ENCODE results near the gene NSMCE3.
"Not testable (repeated sequence)": the region's sequence is repeated elsewhere in the genome, so short reads cannot be mapped to it uniquely, and the experiment has no call there.

NSMCE3 gene

DNA sequence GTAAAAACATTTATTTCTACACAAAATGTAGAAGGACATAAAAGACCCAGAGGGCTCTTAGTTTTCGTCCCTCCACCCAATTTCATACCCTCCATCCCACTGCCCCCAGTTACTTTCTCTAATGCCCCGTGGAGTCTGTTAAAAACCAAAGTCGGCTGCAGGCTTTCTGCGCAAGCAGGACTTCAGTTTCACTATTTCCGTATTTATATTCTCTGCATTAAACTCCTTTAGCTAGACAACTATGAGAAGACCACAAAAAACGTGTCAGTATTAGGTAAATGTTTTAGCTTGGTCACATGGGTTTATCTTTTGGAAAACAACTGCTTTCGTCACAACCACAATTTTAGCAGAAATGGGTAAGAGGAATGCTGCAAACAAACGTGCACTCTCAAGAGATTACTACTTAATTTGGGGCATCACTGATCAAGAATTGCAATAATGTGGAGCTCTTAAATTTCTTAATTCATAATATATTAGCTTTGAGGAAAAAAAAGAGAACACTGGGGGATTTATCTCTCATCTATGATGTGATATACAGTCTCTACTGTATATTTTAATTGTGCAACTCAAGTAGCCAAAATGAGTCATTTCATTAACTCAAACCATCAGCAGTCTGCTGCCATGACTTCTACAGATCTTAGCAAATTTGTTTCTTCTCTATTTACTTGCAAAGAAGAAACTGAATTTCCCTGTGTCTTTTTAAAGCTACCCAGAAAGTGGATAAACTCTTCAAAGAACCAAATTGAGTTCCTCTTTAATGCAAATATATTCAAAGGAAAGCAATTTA lies 740 bp upstream of the NSMCE3 start:
- DNase-seq: peak in 12 of 56 donors; percentile 1 to 52 (median 26)

DNA sequence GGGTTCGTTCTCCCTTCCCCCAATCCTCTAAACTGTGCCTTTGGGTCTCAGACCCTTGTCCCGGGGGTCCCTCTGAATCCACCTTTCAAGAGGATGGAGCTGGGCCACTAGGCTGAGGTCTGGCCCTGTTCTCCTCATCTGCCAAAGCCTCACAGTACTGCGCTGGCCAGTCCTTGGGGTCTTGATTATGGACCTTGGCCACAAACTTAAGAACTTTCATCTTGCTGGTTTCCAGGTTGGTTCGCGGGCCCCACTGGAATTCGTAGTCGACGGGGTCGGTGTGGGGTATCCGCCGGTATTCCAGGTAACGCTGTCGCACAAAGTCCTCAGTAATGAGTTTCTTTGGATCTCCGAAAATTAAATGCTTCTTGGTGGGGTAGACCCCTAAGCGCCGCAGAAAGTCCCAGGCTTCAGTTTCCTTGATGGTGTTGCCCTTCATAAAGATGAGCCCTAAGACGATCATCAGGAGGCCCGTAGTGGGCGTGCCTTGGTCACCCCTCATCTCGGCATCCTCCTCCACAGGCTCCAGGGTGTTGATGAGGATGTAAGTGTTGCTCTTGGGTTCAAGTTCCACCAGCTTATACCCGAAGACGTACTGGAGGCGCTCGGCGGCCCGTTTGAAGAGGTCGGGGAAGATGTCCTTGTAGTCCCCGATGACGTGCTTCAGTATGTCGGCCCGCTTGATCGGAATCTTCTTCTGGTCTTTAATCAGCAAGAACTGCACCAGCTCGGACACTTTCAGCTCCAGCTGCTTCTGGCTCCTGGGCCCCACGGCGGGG lies 727 bp downstream of the NSMCE3 start:
- peak in 32 of 56 donors; percentile 4 to 77 (median 54) for DNase-seq

DNA sequence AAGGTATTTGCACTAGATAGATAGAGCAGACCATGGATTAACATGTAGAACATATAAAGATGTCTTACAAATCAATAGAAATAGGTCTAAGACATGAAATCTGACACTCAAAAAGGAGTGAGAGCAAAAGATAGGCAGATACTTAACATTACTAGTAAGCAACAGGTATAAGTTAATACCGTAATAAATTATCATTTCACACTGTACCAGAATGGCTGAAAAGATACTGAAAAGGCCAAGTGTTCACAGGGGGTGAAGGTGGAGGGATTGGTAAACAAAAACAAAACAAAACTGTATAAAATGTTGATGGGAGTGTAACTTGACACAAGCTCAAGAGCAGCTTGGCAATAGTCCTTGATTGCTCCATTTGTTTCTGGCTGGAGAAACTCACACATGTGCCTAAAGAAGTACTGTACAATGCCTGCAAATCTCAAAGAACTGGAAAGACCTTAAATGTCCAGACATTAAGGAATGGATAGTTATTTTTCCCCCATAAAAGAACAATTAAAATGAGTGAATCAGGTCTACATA lies 3.5 kb downstream of the NSMCE3 start:
- no peak for DNase-seq

DNA sequence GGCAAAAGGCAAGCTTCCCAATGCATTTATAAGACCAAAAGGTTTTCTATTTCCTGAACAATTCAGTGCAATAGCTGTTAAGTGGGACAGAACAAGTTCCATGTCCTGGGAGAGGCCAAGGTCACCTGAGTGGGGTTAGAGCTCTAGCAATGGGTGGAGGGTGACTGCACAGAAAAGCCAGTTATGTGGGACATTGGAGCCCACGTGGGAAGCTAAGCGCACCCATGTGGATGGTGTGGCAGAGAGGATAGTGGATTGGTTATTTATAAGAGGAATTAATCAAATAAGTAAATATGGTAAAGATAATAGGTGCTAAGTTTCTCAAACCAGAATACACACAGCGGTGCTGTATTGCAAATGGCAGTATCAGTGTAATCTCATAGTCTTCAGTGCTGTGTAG lies 6.3 kb downstream of the NSMCE3 start:
- no peak for DNase-seq

DNA sequence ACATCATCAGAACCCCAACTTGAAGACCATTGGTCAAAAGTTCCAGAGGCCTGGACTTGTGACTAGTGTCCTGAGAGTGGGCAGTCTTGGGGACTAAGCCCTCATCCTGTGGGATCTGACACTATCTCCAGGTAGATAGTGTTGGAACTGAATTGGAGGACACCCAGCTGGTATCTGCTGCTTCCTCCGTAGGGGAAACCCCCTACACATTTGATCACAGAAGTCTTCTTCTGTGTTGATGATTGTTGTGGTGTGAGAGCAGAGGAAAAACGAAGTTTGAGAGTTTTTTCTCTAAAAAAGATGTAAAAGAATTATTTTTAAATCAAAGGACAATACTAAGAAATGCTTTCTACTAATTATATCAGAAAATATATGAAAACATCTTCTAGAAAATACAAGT lies 6.9 kb downstream of the NSMCE3 start:
- no peak for DNase-seq

DNA sequence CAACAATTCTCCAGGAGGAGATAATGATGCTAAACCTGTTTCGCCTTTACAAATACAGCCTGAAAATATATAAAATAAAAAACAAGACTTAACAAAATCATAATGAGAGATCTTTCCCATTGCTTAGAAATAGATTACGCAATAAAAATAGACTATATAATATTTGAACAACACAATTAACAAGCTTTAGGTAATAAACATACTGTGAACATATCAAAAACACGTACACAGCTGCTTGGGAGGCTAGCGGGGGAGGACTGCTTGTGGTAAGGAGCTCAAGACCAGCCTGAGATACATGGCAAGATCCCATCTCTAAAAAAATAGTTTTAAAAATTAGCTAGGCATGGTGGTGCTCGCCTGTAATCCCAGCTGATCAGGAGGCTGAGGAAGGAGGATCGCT lies 8.7 kb downstream of the NSMCE3 start:
- DNase-seq: no peak

DNA sequence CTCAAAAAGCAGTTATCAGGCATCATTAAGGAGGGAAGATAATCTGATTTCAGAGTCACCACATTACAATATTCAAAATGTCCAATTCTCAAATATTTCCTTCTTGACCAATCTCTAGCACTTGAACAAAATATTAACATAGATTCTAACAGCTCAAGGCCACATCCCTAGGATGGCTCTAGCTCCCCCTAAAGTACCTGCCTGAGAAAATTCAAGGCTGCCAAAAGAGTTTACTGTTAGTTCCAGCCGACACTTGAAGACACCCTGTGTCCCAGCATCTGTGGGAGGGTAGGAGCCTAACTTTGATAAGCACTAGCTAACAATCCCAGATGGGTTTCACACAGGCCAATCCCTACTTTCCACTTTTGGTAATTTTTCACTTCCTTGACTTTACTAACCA lies 10.4 kb downstream of the NSMCE3 start:
- no peak for DNase-seq

DNA sequence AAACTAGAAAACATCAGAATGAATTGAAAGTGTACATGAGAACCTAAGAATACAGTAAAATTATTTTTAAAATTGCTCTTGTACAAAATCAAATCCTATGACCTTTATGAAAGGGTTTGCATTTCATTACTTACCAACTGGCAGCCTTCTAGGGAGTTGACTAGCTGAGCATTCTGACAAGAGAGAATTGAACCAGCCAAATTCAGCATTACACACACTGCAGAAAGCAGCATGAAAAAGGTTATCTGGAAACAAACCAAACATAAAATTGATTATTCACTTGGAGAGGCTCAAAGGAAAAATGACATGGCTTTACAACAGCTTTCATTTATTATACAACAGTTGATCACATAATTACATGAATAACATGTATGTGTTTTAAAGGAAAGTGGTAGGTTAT lies 17.4 kb downstream of the NSMCE3 start:
- no peak for DNase-seq

DNA sequence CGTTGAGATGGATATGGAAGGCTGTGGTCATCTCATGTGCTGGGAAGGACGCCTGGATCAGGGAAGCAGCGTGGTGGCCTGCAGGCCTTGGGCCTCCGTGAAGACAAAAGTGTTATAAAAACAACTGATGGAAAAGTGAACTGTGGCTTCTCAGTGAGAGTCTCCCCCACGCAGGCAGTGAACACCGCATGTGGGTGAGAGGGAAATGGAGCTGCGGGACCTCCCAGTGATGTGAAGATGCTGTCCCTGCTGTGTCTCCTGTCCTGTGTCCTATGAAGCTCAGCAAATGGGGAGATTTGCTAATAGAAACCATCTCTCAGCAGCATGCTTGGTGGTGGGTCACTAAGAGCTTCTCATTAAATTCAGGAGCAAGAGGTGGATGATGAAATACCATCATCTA lies 25.1 kb downstream of the NSMCE3 start:
- DNase-seq: no peak

DNA sequence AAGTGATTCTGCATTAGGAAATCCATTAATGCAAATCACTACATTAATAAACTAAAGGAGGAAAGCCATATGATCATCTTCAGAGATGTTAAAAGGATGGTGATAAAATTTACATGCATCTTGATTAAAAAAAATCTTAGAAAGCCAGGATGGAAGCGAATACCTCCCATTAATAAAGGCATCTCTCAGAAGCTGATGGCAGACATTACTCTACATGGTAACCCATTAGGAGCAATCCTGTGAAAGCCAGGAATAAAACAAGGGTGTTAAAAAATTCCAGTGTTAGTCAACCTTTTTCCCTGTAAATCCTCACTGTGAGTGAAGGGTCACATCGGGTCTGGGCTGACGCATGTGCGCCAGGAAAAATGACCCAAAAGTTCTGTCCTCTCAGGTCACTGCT lies 25.5 kb downstream of the NSMCE3 start:
- no peak for DNase-seq

DNA sequence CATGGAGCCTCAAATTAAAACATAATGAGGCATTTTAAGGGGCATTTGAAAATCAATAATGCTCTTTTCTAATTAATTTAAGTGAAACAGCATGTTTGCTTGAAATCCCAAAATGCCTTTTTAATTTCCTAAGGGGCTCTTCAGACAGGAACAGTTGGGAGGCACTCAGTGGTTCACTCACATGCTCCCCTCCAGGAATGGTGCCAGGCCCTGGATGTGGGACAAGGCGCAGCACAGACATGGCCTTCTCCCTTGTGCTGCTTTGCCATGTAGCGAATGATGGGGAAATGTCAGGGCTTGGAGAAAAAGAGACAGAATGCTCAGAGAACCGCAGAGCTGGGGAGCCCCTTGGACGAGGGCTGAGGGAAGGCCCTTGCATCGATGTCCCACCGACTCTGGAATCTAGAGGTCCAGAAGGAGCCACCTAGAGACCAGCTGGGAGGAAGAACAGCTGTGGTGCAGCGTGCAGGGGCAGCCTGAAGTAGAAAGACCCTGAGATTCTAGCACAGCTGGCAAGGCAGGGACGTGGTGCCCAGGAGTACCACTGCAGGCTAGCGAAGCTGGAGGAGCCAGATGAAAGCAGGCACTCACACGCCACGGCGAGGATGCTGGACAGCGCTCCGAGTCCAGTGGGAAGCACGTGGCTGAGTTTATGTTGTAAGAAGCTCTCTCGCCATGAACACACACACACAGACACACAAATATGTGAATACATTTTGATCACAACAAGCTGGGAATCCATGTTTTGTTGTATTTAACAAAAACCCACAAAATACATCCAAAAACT lies 27.0 kb downstream of the NSMCE3 start:
- DNase-seq: peak in 20 of 56 donors; percentile 14 to 57 (median 18)

DNA sequence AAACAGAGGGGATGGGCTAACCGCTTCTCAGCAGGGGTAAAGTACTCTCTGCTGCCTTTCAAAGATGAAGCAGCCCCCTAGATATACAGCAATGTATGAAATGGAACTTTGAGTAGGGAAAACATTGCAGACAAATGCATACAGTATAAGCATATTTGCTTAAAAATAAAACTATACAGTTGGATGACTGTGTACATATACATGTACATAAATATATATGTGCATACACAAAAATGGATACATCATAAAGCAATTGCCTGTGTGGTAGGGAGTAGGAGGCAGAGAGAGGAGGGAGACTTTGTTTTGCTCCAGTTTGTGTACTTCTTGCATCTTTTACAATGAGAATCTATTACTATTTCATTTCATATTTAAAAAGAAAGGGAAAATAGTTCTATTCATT lies 28.4 kb downstream of the NSMCE3 start:
- no peak for DNase-seq

DNA sequence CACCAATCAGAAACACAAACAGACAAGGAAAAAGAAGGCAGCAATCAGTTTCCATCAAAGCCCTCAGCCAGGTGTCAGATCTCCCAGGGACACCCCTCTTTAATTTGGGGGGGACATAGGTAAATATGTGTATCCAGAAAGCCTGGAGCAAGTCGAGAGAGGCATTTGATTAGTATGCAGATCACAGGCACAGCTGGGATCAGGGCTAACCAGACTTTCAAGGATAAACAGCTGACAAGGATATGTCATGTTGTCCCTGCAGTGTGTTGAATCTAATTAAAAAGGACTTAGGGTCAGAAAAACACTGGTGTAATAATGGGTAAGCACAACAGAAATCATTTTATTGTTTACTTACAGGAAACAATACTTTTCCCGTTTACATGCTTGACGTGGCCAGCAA lies 30.2 kb downstream of the NSMCE3 start:
- no peak for DNase-seq

DNA sequence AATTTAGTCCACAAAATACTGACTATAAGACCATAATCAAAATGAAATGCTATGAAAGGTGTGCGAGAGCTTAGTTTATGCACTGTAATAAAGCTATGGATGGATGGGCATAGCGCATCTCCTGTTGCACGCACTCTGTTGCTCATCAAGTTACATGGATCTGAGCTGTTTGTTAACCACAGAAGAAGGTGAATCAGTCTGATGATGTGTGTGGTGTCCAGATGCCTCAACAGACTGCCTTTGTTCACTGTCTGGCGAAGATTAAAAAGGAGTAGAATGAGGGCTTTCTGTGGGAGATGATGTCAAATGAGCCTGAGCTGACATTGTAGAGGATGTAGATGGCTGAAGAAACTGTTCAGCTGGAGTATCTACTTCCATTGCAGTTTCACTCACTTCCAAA lies 36.1 kb downstream of the NSMCE3 start:
- no peak for DNase-seq

DNA sequence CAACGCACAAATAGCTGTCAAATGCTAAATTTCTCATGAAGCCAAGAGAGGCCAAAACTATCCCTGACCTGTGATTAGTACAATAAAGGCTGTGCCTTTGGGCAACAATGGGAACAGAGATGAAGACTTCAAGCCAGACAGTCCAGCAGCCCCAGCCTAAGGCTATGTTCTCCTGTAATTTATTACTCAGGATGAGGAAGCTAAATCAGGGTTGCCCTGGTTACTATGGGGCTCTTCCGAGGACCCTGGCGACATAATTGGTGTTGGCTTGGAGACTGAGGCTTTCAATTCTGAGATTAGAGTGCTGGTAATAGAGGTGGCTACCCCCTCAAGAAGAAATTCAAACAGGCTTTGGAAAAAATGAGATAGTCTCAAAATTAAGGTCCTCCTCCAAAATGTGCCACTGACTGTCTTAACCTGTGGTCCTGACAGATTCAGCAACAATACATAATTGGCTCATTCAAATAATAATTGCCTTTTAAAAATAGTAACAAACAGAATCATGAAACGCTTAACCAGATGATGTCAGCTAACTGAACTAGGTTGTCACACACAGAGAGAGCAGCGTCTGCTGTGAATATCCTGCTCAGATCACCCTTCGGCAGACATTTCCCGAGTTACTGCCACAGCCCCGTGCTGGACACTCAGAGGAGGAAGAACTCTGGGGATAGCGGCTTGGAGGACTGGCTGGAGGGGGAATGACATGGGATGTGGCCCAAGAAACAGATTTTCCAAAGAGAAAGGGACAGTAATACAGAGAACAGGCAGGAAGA lies 43.0 kb downstream of the NSMCE3 start:
- DNase-seq: no peak

DNA sequence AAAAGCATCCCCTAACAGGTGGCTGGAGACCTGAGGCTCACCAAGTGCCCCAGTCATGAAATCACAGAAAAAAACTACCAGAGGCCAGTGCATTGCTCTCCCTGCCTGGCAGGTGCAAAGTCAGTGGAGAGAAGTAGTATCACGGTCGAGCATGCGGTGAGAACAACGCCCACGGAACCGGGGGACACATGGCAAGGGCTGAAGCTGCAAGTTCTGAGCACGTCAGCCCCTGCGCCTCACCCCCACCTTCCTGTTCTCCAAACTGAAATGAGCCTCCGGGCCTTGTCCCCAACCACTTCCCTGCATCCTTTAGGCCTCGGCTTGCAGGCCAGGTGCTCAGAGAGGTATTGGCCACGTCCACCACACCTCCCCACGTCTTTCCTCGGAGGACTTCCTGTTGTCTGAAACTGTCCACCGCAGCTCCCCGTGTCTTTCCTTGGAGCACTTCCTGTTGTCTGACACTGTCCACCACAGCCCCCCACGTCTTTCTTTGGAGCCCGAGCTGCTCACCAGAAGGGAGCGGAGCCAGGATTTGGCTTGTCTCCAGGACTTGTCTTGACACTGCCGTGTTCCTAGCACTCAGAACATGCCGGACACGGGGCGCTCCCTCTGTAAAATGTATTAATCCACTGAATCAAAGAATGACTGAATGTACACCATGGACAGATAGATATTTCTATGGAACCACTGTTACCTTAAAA lies 43.9 kb downstream of the NSMCE3 start:
- DNase-seq: no peak

DNA sequence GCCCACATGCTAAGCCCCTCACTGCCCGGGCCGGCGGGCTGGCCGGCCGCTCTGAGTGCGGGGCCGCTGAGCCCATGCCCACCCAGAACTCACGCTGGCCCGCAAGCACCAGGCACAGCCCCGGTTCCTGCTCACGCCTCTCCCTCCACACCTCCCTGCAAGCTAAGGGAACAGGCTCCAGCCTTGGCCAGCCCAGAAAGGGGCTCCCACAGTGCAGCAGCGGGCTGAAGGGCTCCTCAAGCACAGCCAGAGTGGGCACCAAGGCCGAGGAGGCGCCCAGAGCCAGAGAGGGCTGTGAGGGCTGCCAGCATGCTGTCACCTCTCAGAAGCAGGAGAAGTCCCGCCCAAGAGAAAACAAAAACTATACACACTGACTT lies 44.6 kb downstream of the NSMCE3 start:
- DNase-seq: not testable (repeated sequence)

DNA sequence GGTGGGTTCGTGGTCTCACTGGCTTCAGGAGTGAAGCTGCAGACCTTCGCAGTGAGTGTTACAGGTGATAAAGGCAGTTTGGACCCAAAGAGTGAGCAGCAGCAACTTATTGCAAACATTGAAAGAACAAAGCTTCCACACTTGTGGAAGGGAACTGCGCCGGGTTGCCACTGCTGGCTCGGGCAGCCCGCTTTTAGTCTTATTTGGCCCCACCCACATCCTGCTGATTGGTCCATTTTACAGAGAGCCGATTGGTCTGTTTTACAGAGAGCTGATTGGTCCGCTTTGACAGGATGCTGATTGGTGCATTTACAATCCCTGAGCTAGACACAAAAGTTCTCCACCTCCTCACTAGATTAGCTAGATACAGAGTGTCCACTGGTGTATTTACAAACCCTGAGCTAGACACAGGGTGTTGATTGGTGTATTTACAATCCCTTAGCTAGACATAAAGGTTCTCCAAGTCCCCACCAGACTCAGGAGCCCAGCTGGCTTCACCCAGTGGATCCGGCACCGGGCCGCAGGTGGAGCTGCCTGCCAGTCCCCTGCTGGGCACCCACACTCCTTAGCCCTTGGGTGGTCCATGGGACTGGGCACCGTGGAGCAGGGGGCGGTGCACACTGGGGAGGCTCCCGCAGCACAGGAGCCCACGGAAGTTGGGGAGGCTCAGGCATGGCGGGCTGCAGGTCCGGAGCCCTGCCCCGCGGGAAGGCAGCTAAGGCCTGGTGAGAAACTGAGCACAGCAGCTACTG lies 45.2 kb downstream of the NSMCE3 start:
- not testable (repeated sequence) for DNase-seq

DNA sequence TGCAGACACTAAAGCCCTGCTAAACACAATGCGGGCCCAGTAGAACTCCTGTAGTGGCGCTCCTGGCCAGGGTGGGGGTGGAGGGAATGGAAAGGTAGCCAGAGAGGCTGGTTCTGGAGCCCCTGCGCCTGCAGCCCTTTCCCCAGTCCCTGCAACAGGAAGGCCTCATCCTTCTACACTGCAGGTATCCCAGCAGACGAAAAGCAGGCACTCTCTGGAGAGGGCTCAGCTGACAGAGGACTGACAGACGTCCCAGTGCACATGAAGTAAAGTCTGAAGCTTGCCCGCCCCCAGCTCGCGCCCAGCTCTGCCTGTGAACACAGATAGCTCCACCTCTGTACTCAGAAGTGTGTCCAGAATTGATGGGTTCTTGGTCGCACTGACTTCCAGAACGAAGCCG lies 46.0 kb downstream of the NSMCE3 start:
- no peak for DNase-seq
